ENCODE data around the gene DIS3L.

DNA sequence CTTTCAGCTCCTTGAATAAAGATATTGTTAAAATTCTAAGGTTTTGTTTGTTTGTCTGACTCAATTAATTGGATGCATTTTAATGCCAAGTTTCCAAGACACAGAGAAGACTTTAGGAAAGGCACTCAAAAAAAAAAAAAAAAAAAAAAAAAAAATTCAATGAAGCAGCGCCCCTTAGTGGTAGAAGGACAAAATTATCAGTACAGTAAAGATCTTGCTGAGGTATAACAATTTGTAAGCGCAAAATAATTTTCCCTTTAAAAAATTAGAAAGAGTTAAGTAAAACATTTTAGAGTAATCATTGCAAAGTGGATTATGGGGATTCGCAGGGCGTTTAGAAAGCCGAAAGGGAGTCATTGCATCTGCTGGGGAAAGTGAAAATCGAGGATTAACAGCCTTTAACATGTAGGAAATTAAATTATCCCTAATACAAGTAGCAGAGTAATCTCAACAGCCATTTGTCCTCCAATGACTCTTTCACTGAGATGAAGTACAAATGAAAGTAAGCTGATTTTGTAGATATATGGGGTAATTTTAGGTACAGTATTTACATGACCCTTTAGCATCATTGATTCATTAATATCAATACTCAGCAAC is 5.8 kb upstream of the DIS3L start:
- TF ChIP-seq POLR2A (IDR thresholded peaks at IDR 0.05): no peak
- TF ChIP-seq, protein P1, sequence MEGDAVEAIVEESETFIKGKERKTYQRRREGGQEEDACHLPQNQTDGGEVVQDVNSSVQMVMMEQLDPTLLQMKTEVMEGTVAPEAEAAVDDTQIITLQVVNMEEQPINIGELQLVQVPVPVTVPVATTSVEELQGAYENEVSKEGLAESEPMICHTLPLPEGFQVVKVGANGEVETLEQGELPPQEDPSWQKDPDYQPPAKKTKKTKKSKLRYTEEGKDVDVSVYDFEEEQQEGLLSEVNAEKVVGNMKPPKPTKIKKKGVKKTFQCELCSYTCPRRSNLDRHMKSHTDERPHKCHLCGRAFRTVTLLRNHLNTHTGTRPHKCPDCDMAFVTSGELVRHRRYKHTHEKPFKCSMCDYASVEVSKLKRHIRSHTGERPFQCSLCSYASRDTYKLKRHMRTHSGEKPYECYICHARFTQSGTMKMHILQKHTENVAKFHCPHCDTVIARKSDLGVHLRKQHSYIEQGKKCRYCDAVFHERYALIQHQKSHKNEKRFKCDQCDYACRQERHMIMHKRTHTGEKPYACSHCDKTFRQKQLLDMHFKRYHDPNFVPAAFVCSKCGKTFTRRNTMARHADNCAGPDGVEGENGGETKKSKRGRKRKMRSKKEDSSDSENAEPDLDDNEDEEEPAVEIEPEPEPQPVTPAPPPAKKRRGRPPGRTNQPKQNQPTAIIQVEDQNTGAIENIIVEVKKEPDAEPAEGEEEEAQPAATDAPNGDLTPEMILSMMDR (IDR thresholded peaks at IDR 0.05 in 4 of 5, conservative IDR thresholded peaks at IDR 0.05 in 1 of 5): peak in 4 of 5 experiments; percentile 16 to 61 (median 38)
